Ovary (tissue), 3 donors: ENCODE measurements around the gene STK24.

Experiments used
- CTCF ChIP-seq, 3 donors: fragments of 450-650 bp in 2 of 3; fragments of 200-600 bp in 1 of 3; IDR thresholded peaks; one replicate each; pipeline versions ENCODE4 v1.5.1 to v1.8.0; 2016 to 2022; ENCODE audit warnings: antibody characterized with exemption in 3 of 3, mild to moderate bottlenecking in 1 of 3
- EP300 ChIP-seq: sonication (generic); formaldehyde crosslinking; IDR thresholded peaks from one replicate; pipeline ENCODE4 v1.6.1; 2017; ENCODE audit warnings: antibody characterized with exemption
- donor health status: DM: no; HTN: no; CAD: no.

- TF ChIP-seq CTCF (IDR thresholded peaks at IDR 0.05): no peak
- TF ChIP-seq EP300: no peak
These were observed 46.7 kb downstream of the STK24 start for GRCh38 chr13:98530217-98530616.
